Heart right ventricle (tissue), 16 donors: ENCODE results near the gene SLIT3. TPM values are rescaled to one million over a fixed set of nuclear protein-coding genes. Genes with fewer than 3 reads are reported as not detected.

Source experiments
- ATAC-seq, 8 donors: fragments of 200-7000 bp; cut with Tn5 transposase; one replicate each; pipeline ENCODE4 v1.9.1; 2020; ENCODE audit warnings: mild to moderate bottlenecking in 8 of 8, moderate library complexity in 8 of 8, moderate number of reproducible peaks in 1 of 8
- DNase-seq, 2 donors: peaks; one replicate each; pipeline ENCODE4 v3.0.0-alpha.2; 2020
- H3K27ac ChIP-seq, 10 donors: fragments of 200-600 bp; sonication (generic) in 2 of 10; one replicate each; pipeline versions ENCODE4 v1.5.0 to v1.8.0; 2020 to 2022; ENCODE audit warnings: mild to moderate bottlenecking in 3 of 10
- H3K27me3 ChIP-seq, 7 donors: fragments of 200-600 bp; one replicate each; pipeline ENCODE4 v1.8.0; 2021 to 2022; ENCODE audit warnings: mild to moderate bottlenecking in 2 of 7
- H3K36me3 ChIP-seq, 9 donors: fragments of 200-600 bp; sonication (generic) in 1 of 9; one replicate each; pipeline versions ENCODE4 v1.5.0 to v1.8.0; 2020 to 2022; ENCODE audit warnings: mild to moderate bottlenecking in 2 of 9
- H3K4me1 ChIP-seq, 9 donors: fragments of 200-600 bp; sonication (generic) in 1 of 9; one replicate each; pipeline versions ENCODE4 v1.5.0 to v1.8.0; 2020 to 2022; ENCODE audit warnings: mild to moderate bottlenecking in 4 of 9
- H3K4me3 ChIP-seq, 10 donors: fragments of 200-600 bp; sonication (generic) in 2 of 10; one replicate each; pipeline versions ENCODE4 v1.5.0 to v1.8.0; 2020 to 2022; ENCODE audit warnings: mild to moderate bottlenecking in 7 of 10, moderate library complexity in 2 of 10
- H3K9me3 ChIP-seq, 11 donors: fragments of 200-600 bp in 10 of 11; sonication (generic) in 2 of 11; one replicate each; pipeline versions ENCODE4 v1.5.0 to v1.8.0; 2013 to 2022; ENCODE audit warnings: mild to moderate bottlenecking in 2 of 11, control low read depth in 1 of 11, moderate library complexity in 1 of 11
- CTCF ChIP-seq, 9 donors: fragments of 200-600 bp; sonication (generic) in 2 of 9; IDR thresholded peaks; one replicate each; pipeline versions ENCODE4 v1.5.0 to v1.8.0; 2021 to 2022; ENCODE audit warnings: antibody characterized with exemption in 9 of 9, mild to moderate bottlenecking in 5 of 9, moderate library complexity in 1 of 9
- WGBS, 2 donors: extraction: QIAGEN DNeasy Blood & Tissue Kit; methylation state at CpG; one replicate each; pipeline ENCODE4 v1.1.7; 2013; ENCODE audit warnings: inconsistent platforms in 1 of 2; 5-methylcytosine and 5-hydroxymethylcytosine counted together
- intact Hi-C, 10 donors: fragments of 100-400 bp; cut with DNase I; formaldehyde crosslinking; loops; one replicate each; pipeline versions ENCODE4 v1.11.1 to v1.14.2; 2022
- polyA plus RNA-seq, 2 donors: library from polyadenylated mRNA; stranded (reverse); fragments of 200-250 nt; gene quantifications; one replicate each; pipeline ENCODE4 v1.2.3, GENCODE V29; 2013
- total RNA-seq, 10 donors: library from RNA; stranded (reverse); fragmentation: NEBNext Ultra II Directional in 3 of 10; extraction: Animal tissue kit (Norgen Biotek cat#: 25700) in 3 of 10; gene quantifications; one replicate each; pipeline versions ENCODE4 v1.2.1 to v1.2.4, GENCODE V29; 2021 to 2023
- donor health status: Arrhythmogenic right ventricular cardiomyopathy.
- donor health status: ischemic (EF 13 %, LVEDD 7.1; RV severe dilation, severe dysfunction).
- donor health status: healthy with polysubstance abuse.
- donor health status: DM: no; HTN: yes; CAD: no.
- donor health status: DM: no; HTN: no; CAD: no.
- donor health status: ischemic (EF 25% LVEDD 6.9; RV normal size, moderate dysfunction).
- donor health status: ischemic (EF 25% LVEDD 5.7; RV mildly dilated, moderate dysfunction).
- donor health status: healthy.
- donor health status: DM: yes; HTN: yes; CAD: no.
- donor health status: Ischemic cardiomyopathy.
- donor health status: ischemic (EF 35%, LVEDD 5.7; RV mildly dilated, moderate dysfunction).
- donor health status: nonischemic (EF 11% LVEDD 7.7; RV severe dilation, severe dysfunction).
- donor health status: DM: yes; HTN: yes; CAD: no.
- donor health status: PGD.
- donor health status: ischemic (EF 29% LVEDD 5.4; RV normal size, mild dysfunction).
- donor health status: nonischemic (EF 23%, LVEDD 6.1; RV moderate dilation, normal function).

The SLIT3 gene
- total and polyA plus RNA-seq, 12 donors = 2.0 to 29.2 (median 12.1) TPM

GRCh38 chr5:168826246-168826725, 474.7 kb downstream of the SLIT3 start:
- Histone ChIP-seq H3K27me3 (no peaks in the 10 kb centered on the region), H3K4me3 (no peak overlapping the region), H3K27ac (no peak overlapping the region), H3K9me3 (no peaks in the 10 kb centered on the region), H3K4me1 (peaks cover 0 to 31% (median 11%) of the 10 kb centered on the region in 9 donors), H3K36me3 (no peaks in the 10 kb centered on the region)
- WGBS, 2 donors = 86 to 87% methylated on average over 7 of the region's 7 CpGs
- TF ChIP-seq CTCF (IDR thresholded peaks at IDR 0.05) = no peak
- intact Hi-C loops = no loop called here
- DNase-seq = no peak
- no peak for ATAC-seq

GRCh38 chr5:168822745-168823281, 478.1 kb downstream of the SLIT3 start:
- Histone ChIP-seq H3K9me3 (no peaks in the 10 kb centered on the region), H3K27me3 (no peaks in the 10 kb centered on the region), H3K4me1 (peaks cover 0 to 39% (median 16%) of the 10 kb centered on the region in 9 donors), H3K4me3 (no peak overlapping the region), H3K27ac (no peak overlapping the region), H3K36me3 (no peaks in the 10 kb centered on the region)
- peak in 2 of 8 donors; percentile 8 to 23 for ATAC-seq
- no peak for DNase-seq
- 87 to 89% methylated on average over 10 of the region's 10 CpGs for WGBS, 2 donors
- intact Hi-C loops = no loop called here
- TF ChIP-seq CTCF (IDR thresholded peaks at IDR 0.05) = no peak

- H3K9me3 ChIP-seq = no peaks in the 10 kb centered on the region
- peak overlapping the region in 1 of 10 donors; percentile 17 for H3K27ac ChIP-seq
- intact Hi-C loops = no loop called here
- H3K4me3 ChIP-seq = no peak overlapping the region
- no peak for TF ChIP-seq CTCF (IDR thresholded peaks at IDR 0.05)
- DNase-seq (no peak), ATAC-seq (peak in 6 of 8 donors; percentile 35 to 78 (median 70))
- H3K27me3 ChIP-seq = no peaks in the 10 kb centered on the region
- peaks cover 0 to 39% (median 16%) of the 10 kb centered on the region in 9 donors for H3K4me1 ChIP-seq
- H3K36me3 ChIP-seq = no peaks in the 10 kb centered on the region
- 36 to 49% methylated on average over 4 of the region's 4 CpGs for WGBS, 2 donors
Observed at GRCh38 chr5:168822248-168822744, 478.6 kb downstream of the SLIT3 start.

GRCh38 chr5:168820874-168821273, 480.1 kb downstream of the SLIT3 start:
- intact Hi-C loops = no loop called here
- peaks cover 0 to under 1% (median 0%) of the 10 kb centered on the region in 9 donors for H3K36me3 ChIP-seq
- peaks cover 0 to 39% (median 16%) of the 10 kb centered on the region in 9 donors for H3K4me1 ChIP-seq
- TF ChIP-seq CTCF (IDR thresholded peaks at IDR 0.05) = no peak
- H3K4me3 ChIP-seq = no peak overlapping the region
- DNase-seq (no peak), ATAC-seq (no peak)
- no peaks in the 10 kb centered on the region for H3K27me3 ChIP-seq
- H3K27ac ChIP-seq = no peak overlapping the region
- WGBS, 2 donors = 87 to 90% methylated on average over 5 of the region's 5 CpGs
- no peaks in the 10 kb centered on the region for H3K9me3 ChIP-seq
